Activated CD8-positive, alpha-beta memory T cell treated with anti-CD3 and anti-CD28 coated beads for 48 hours (primary cell): Measurements from ENCODE around the gene DGKQ.
"Not testable (repeated sequence)": the region's sequence is repeated elsewhere in the genome, so short reads cannot be mapped to it uniquely, and the experiment has no call there.

Source experiments
- DNase-seq, 3 experiments: peaks; one replicate each; pipeline ENCODE4 v3.0.0-alpha.2; 2020; ENCODE audit warnings: low read depth in 2 of 3, low spot score in 2 of 3

The DGKQ gene

DNA sequence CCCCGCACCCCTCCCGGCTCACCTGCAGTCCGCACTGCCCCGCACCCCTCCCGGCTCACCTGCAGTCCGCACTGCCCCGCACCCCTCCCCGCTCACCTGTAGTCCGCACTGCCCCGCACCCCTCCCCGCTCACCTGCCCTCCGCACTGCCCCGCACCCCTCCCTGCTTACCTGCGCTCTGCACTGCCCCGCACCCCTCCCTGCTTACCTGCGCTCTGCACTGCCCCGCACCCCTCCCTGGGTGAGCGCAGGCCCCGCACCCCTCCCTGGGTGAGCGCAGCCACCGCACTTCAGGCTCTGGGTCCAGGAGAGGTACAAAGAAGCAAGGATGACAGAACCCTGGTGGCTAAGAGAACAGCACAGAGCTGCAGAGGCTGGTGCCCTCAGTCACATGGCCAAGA, 45.8 kb downstream of the DGKQ start:
- DNase-seq: not testable (repeated sequence)

DNA sequence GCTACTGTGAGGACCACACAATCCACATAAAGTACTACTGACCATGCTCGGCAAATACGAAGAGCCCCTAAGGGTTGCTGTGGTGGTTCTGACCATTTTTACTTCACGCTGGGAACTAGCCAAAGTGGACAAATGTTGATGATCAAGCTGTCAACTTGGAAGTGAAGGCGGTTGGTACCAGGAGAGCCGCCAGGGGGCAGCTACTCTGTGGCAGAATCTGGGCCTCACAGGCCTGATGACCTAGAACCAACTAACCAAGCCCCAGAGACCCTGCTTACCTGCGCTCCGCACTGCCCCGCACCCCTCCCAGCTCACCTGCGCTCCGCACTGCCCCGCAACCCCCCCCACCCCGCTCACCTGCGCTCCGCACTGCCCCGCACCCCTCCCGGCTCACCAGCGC, 46.8 kb downstream of the DGKQ start:
- DNase-seq: no peak

DNA sequence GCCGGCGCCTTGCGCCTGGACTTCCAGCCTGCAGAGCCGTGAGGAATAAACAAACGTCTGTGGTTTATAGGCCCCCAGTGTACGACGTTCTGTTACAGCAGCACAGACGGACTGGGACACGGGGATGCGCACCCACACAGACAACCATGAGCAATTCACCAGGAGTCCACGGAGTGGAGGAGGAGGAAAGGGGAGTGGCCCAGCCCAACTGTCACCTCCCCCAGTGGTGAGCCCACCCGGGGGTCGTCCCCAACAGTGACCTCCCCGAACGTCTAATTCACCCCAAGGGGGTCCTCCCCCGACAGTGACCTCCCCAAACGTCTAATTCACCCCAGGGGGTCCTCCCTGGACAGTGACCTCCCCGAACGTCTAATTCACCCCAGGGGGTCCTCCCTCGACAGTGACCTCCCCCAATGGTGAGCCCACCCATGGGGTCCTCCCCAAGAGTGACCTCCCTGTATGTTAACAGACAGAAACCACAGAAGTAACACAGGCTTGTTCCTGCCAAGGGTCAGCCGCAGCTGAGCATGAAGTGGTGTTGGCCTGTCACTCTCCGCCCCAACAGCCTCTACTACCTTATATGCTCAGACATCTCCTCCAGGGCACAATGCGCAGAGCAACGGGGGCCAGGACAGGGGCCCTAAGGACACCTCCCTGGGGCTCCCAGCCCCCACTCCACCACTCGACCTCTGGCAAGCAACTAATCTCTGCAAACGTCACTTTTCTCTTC, 47.4 kb downstream of the DGKQ start:
- no peak for DNase-seq

DNA sequence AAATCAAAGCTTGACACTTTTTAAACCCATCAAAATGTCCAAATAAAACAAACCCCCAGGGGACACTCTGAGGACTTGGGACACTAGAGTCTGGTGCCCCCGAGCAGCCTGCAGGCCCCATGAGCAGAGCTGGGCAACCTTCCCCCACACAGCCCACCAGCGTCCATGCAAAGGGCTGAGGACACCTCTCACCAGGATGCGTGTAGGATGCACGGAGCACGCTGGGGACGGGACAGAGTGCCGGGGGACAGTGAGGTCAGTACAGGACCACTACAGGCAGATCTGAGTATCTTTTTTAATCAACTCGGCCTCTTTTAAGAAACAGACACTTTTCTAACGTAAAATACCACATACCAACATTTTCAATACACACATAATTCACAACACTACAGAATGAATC, 48.2 kb downstream of the DGKQ start:
- no peak for DNase-seq

DNA sequence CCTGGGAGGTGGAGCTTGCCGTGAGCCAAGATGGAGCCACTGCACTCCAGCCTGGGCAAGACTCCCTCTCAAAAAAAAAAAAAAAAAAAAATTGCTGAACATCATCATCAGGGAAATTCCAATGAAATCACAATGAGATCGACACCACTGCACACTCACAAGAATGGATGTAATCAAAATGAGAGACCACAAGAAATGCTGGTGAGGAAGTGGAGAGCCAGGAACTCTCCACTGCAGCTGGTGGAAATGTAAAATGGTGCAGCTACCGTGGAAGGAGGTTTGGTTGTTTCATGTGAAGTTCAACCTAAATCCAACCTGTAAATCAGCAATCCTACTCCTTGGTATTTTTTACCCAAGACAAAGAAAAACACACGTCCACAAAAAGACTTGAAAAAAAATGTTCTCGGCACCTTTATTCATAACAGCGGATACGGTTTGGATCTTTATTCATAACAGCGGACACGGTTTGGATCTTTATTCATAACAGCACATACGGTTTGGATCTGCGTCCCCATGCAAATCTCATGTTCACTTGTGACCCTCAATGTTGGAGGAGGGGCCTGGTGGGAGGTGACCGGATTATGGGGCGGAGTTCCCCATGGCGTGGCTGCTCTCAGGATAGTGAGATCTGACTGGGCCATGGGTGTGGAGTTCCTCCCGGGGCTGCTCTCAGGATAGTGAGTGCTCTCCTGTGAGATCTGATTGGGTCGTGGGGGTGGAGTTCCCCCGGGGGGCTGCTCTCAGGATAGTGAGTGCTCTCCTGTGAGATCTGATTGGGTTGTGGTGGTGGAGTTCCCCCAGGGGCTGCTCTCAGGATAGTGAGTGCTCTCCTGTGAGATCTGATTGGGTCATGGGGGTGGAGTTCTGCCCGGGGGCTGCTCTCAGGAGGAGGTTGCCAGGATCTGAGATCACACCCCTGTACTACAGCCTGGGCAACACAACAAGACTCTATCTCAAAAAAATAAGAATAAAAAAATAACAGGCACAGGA, 49.0 kb downstream of the DGKQ start:
- no peak for DNase-seq

DNA sequence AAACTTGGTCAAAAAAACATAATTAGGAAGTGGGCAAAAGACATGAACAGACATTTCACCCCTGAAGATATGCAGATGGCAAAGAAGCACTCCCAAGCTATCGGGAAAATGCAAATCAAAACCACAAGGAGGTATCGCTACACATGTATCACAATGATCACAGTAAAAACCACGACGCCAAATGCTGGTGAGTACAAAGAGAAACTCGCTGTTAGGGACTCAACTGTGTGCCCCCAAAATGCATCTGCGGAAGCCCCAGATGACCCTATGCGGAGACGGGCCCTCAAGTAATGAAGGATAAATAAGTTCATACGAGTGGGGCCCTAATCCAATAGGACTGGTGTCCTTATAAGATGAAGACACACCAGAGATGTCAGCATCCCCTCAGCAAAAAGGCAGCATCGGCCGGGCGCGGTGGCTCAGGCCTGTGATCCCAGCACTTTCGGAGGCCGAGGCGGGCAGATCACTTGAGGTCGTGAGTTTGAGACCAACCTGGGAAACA, 51.5 kb downstream of the DGKQ start:
- DNase-seq: no peak

DNA sequence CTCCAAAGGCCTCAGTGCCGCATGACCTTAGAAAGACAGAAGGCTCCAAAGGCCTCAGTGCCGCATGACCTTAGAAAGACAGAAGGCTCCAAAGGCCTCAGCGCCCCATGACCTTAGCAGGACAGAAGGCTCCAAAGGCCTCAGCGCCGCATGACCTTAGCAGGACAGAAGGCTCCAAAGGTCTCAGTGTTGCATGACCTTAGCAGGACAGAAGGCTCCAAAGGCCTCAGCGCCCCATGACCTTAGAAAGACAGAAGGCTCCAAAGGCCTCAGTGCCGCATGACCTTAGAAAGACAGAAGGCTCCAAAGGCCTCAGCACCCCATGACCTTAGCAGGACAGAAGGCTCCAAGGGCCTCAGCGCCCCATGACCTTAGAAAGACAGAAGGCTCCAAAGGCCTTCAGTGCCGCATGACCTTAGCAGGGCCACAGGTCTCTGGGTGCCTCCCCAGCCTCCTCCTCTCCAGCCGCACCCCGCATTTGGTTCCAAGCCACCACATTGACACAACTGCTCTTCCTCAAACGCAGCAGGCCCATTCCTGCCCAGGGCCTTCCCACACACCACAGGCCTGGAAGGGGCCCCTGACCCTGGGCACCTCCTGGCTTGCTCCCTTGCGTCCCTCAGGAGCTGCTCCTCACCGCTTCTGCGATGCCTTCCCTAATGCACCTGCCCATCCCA, 54.2 kb downstream of the DGKQ start:
- DNase-seq: not testable (repeated sequence)

DNA sequence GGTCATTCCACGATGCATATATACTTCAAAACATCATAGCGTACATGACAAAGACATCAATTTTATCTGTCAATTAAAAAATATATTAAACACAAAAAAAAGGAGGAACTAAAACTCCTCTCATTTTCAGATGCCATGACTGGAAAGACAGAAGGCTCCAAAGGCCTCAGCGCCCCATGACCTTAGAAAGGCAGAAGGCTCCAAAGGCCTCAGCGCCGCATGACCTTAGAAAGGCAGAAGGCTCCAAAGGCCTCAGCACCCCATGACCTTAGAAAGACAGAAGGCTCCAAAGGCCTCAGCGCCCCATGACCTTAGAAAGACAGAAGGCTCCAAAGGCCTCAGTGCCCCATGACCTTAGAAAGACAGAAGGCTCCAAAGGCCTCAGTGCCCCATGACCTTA, 54.8 kb downstream of the DGKQ start:
- not testable (repeated sequence) for DNase-seq

DNA sequence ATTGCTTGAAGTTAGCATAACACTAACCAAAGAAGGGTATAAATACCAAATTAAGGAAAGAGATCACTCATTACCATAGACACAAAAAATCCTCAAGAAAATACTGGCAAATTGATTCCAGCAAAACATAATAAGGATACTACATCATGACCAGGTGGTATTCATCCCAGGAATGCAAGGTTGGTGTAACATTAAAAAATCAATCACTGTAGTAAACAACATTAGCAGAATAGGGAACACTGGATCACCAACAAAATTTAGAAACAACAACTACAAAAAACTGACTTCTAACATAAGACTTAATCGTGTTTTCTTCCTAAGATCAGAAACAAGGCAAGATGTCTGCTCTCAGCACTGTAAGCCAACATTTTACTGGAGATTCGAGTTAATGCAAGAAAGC, 55.4 kb downstream of the DGKQ start:
- DNase-seq: no peak

DNA sequence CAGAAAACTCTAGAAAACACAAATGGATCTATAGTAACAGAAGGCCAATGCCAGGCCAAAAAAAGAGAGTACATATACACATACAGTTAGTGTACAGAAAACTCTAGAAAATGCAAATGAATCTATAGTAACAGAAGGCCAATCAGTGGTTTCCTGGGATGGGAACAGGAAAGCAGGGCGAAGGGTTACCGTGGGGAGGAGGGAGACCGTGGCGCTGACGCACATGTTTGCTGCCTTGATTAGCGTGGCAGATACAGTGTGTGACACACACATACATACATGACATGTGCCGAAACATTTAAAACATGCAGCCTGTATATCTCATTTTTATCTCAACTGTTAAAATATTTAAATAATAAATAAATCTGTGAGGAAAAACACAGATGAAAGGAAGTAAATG, 55.9 kb downstream of the DGKQ start:
- no peak for DNase-seq

DNA sequence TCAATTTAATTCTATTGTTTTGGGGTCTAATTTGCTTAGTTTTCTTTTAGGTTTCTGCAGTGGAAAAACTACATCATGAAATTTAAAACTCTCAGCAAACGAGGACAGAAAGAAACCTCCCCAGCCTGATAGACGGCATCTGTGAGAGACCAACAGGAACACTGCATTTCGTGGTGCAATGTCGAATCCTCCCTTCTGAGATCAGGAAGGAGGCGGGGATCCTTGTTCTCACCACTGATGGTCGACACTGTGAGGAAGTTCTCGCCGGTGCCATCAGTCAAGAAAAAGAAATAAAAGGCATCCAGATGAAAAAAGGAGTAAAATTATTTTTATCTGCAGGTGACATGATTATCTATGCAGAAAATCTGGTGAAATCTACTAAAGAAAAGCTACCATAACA, 57.8 kb downstream of the DGKQ start:
- DNase-seq: no peak

DNA sequence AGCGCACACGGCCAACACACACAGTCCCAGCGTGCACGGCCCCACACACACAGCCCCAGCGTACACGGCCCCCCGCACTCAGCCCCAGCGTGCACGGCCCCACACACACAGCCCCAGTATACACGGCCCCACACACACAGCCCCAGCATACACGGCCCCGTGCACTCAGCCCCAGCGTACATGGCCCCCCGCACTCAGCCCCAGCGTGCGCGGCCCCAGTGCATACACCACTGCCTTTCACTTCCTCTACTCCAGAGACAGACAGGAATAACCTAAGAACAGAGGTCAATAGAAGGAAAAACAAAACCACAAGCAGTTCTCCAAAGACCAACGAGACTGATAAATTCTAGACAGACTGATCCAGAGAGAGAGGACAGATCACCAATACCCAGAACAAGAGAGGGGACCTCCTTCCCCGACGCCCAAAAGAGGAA, 58.3 kb downstream of the DGKQ start:
- DNase-seq: no peak

DNA sequence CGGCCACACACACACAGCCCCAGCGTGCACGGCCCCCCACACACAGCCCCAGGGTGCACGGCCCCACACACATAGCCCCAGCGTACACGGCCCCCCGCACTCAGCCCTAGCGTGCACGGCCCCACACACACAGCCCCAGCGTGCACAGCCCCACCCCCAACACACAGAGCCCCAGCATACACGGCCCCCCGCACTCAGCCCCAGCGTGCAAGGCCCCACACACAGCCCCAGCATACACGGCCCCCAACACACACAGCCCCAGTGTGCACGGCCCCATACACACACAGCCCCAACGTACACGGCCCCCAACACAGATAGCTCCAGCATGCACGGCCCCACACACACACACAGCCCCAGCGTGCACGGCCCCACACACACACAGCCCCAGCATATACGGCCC, 58.8 kb downstream of the DGKQ start:
- no peak for DNase-seq

DNA sequence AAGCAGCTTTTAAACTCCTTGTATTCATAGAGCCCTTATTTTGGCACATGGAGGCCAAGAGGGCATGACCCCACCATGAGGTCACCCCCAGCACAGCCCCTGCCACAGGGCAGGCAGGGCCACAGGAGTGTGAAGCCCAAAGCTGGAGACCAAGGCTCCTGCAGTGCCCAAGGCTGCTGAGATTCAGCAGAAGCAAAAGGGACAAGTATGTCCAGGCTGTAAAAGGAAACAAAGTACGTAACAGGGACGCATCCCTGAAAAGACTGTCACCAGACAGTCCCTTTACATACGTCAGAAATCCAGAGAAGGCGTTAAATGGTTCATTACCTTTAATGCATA, 60.1 kb downstream of the DGKQ start:
- DNase-seq: no peak

DNA sequence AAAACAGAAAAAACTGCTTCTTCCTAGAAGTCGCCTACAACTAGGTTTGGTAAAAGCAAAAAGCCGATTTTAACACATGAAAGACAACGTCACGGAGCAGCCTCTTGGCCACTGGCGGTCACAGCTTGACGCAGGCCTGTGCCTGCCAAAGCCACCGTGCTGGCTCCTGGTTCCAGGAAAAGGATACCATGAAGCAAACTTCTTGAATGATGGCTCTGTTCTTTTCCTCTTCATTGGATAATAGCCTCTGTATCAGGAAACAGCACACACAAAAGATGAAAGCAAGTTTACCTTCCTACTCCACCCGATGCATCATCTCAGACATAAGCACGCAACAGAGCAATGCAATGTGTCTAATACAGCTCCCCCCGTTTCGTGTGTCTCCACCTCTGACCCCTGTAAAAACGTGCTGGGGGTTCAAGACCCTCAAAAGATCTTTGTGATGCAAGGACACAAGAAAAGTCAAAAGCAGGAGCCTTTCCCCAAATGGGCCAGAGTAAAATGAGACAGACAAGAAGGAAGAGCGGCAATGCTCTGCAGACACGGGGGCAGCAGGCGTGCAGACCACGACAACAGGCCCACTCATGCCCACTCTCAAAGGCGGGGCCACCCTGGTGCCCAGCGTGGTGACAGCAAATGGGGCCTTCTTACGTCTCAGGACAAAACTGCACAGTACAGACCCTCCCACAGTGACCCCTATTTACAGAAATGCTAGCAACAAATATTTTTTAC, 60.7 kb downstream of the DGKQ start:
- DNase-seq: no peak

DNA sequence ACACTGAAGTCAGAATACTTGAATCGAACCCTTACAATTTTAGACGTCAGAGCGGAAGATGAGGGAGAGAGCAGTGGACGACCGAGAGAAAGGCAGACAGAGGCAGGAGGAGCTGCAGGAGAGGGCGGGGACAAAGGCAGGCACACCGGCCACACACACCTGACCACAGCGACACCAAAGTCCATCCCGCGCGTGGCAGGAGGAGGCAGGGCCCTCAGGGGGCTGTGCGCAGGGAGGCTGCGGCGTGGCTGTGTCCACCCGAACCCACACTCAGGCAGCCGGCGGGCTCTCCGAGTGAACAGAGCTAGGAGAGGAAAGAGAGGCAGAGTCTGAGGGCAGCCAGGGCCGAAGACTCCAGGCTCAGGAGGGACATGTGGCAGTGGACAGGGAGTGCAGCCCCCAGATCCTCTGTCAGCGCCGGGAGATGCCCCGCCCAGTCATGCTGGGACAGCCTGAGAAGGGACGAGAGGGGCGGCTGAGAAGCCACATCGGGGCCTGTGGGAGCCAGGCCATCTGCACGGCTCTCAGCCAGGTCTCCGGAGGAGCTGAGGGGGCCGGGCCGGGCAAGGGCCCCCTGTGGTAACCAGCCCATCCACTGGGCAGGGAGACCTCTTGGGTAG, 61.4 kb downstream of the DGKQ start:
- DNase-seq: no peak

DNA sequence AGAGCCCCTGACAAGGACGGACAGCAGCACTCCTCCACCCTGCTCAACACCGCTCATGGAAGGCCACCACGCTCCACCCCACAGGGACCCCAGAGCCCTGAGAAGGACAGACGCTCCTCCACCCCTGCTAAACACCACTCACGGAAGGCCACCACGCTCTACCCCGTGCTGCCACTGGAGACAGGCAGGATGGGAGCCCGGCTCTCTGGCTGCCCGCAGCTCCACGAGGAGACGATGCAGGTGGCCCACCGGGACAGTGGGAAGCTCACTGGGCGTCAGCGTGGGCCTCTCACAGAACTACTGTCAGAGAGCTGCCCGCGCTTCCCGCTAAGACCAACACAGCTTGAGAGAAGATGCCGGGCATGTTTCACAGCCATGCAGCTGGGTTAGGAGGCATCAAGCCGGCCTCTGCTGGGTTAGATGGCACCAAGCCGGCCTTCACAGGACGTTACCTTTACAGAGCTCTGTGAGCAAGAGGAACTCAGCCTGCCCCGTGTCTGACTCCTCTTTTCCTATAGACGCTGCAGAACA, 62.1 kb downstream of the DGKQ start:
- no peak for DNase-seq

DNA sequence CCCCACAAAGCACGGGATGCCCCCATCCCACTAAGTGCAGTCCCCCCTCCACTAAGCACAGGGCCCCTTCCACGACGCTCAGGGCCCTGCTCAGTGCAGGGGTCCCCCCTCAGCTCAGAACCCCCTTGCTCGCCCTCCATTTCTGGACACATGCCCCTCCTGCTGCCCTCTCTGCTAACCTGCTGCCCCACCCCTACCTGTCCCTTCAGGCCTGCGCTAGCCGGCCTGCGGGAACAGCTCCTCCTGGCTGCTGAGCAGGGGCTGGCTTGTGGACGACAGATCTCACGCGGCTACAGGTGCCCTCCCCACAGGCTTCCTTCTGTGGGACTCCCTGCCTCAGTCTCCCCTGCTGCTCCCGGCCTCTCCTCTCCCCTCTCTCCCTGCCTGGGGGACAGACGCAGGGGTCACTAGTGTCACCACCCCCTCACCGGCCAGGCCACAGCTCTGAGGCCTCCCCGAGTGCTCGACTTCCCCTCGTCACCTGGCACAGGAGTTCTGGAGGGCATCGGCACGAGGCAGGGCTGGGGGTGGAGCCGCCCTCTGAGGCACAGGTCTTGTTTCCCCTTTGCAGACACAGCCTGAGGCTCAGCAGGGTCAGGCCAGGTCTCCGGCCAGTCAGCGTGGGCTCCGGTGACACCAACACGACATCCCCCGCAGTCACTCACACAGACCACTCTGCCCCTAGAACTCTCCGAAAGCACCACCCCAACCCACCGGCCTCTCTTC, 62.8 kb downstream of the DGKQ start:
- no peak for DNase-seq

DNA sequence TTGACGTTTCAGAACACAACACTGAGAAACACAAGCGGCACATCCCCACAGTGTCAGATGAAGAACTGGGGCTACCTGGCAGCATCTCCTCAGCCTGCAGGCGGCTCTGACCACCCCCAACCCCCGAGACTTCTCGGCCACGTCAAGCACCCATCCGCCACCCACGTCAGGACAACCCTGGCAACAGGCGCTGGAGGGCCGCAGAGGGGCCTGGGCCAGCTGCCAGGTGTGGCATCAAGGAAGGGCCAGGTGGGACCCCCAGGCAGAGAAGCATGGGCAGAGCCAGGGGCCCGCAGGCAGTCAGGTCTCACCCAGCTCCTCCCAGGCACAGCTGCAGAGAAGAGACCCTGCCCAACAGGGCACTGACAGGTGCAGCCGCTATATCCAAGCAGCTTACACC, 63.5 kb downstream of the DGKQ start:
- no peak for DNase-seq

DNA sequence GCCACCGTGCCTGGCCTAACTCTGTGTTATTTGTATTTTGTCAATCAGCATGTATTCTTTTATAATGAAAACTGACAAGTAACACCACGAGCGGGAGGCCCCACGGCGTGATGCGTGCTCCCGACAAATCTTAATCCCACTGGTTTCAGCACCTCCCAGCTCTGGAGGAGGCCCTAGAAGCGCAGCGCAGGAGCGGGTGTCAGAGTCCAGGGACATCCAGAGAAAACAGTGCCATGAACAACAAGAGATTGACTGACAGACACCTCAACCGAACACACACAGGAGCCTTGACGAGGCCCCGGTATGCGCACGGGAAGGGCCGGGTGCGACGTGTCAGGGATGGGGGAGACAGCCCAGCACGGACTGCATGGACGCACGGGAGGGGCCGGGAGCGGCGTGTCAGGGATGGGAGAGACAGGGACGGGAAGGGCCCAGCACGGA, 64.2 kb downstream of the DGKQ start:
- no peak for DNase-seq
